ENCODE data around the gene KIF5B.

Gene KIF5B

GRCh38 chr10:31961277-31962074, 94.7 kb downstream of the KIF5B start:
- DNase-seq (ENCODE audit: low read depth), result no peak

- no peak for DNase-seq (ENCODE audit: low read depth)
Measured at GRCh38 chr10:31959461-31960173, 96.6 kb downstream of the KIF5B start.
